ENCODE results near the gene BTBD2.

The BTBD2 gene

GRCh38 chr19:2015608-2015950 lies at the start of gene BTBD2:
Gene BTBD2 (minus strand): TSS chr19:2015714. CDS start chr19:2015703, 11 bp downstream.
- no peak for DNase-seq

- peak; percentile 74 to 97 for DNase-seq
These were observed 49.4 kb upstream of the BTBD2 start for GRCh38 chr19:2064788-2065524.

DNA sequence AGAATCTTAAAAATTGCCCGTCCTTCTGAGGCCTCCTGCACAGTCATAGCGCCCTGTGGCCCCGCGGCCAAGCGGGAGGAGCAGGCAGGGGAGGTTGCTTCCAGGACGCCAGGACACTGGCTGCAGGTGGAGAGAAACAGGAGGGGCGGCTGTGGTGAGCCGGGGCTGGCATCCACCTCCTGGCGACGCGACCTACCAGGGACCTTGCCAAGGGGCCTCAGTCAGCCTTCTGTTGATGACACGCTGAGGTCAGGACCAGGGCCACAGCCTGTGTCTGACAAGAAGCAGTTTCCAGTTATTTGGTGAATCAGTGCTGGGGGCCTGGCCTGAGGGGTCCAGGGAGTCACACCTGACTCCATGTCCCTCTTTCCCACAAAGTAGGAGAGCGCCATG lies 48.9 kb upstream of the BTBD2 start:
- no peak for DNase-seq

DNA sequence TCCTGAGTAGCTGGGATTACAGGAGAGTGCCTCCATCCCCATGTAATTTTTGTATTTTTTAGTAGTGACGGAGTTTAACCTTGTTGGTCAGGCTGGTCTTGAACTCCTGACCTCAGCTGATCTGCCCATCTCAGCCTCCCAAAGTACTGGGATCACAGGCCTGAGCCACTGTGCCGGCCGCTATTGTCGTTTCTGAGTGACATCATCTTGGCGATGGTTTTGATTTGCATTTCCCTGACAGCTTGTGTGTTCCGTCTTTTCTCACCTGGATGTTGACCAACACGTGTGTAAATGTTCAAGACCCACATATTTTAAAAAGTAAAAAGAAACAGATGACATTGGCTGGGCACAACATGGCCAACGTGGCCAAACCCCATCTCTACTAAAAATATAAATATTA lies 48.3 kb upstream of the BTBD2 start:
- DNase-seq, result no peak

- DNase-seq, result no peak
These were observed 47.3 kb upstream of the BTBD2 start for GRCh38 chr19:2062770-2063169.

- DNase-seq, result no peak
These were observed 46.8 kb upstream of the BTBD2 start for GRCh38 chr19:2062389-2062729.

- DNase-seq, result peak; percentile 77 to 86
These were observed 46.2 kb upstream of the BTBD2 start for GRCh38 chr19:2061495-2062388.

- no peak for DNase-seq
These were observed 45.5 kb upstream of the BTBD2 start for GRCh38 chr19:2060884-2061494.

- DNase-seq, result no peak
These were observed 44.1 kb upstream of the BTBD2 start for GRCh38 chr19:2059422-2060201.

GRCh38 chr19:2058570-2059421 lies 43.3 kb upstream of the BTBD2 start:
- DNase-seq, result no peak

- DNase-seq, result no peak
These were observed 42.3 kb upstream of the BTBD2 start for GRCh38 chr19:2057484-2058469.

GRCh38 chr19:2056837-2057192 lies 41.3 kb upstream of the BTBD2 start:
- DNase-seq, result no peak

- no peak for DNase-seq
These were observed 40.7 kb upstream of the BTBD2 start for GRCh38 chr19:2055931-2056836.

- DNase-seq, result no peak
These were observed 39.2 kb upstream of the BTBD2 start for GRCh38 chr19:2054763-2055162.

DNA sequence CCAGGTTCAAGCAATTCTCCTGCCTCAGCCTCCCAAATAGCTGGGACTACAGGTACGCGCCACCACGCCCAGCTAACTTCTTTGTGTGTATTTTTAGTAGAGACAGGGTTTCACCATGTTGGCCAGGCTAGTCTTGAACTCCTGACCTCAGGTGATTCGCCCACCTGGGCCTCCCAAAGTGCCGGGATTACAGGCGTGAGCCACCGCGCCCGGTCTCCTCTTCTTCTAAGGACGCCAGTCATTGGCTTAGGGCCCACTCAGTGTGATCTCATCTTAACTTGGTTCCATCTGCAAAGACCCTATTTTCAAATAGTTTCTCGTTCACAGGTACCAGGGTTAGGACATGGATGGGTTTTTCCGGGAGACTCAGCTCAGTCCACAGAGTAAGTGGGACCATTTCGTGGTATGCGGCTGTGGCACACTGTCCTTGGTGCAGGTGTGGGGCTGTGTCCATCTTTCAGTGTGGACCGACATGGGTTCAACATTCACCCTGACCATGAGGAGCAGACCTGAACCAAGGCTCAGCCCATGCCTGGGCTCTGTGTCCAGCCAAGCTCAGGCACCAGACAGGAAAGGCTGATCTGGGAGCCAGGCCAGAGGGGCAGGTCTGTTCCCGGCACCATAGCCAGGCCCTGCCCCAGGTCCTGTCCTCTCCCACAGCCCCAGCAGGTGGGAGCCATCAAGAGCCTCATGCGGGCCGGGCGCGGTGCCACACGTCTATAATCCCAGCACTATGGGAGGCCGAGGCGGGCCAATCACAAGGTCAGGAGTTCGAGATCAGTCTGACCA lies 38.3 kb upstream of the BTBD2 start:
- DNase-seq, result no peak

DNA sequence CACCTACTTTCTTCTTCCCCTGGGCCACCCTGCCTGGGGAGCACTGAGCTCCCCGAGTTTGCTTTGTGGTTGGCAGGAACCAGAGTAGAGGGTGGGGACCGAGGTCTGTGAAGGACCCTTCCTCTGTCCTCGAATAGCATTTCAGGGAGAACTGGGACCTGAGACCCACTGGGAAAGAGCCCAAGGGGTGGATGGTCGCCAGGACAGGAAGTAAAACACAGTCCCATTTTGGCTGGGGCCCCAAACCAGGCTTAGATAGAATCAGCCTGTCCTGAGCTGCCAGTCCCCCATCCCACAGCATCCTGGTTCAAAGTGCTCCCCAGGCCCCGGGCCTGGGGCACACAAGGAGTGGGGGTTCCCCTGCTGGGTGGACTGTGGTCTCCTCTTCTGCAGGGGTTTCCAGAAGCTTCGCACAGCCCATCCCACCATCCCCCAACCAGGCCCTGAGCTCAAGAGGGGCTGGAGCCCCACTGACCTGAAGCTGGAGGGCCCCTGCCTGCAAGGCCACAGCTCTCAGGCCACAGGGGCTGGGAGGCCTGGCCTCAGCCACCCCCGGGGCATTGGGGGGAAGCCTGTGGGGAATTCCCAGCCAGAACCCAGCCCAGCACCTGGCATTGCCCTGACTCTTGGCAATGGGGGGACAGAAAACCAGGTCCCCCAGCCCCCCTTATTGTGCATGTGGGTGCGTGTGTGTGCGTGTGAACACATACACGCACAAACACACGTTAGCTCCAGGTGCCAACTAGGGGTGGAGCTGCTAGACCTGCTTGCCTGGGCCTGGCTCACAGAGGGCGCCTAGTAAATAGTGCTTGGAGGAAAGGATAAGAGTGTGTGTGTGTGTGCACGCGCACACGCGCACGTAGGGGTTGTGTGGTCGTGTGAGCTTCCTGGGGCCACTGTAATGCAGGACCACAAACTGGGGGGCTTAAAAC lies 36.5 kb upstream of the BTBD2 start:
- no peak for DNase-seq

DNA sequence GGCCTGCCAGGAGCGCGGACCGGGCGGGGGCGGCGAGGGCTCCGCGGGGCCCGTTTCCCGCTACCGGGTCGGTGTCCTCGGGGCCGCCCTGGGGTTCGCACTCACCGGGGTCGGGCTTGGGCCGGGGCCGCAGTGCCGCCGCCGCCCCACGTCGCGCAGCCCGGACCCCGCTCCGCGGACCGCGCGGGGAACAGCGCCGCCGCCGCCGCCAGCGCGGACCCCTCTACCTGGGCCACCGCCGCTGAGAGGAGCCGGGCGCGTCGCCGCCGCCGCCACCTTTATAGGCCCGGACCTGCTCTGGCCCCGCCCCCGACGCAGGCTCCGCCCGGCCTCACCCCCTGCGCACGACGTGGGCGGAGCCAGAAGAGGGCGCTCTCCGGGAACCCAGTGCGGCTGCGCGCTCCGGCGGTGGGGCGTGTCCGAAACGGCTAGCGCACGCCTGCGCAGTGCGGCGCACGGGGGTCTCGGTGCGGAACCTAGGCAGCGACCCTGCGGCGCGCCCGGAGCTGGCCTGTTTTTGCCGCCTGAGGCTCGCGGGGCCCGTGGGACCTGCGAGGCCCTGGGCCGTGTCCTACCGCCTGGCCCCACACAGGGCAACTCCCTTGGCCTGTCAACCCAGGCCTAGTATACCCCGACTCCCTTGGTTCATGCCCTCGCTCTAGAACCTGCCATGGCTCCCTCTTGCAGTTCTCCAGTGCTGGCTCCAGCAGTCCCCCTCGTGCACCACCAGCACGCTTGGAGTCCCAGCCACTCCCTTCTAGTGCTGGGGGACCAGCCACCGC lies 35.7 kb upstream of the BTBD2 start, which contains the start of gene MKNK2:
MKNK2 (minus strand) TSS at position 254 of the 782 bp plus-strand sequence. CDS start 393 bp downstream, outside the sequence.
- DNase-seq, result peak in 1 of 2 experiments; percentile 76
